Activated CD4-positive, CD25-positive, alpha-beta regulatory T cell (primary cell): Measurements from ENCODE around the gene CAPSL.
"Not testable (repeated sequence)": the region's sequence is repeated elsewhere in the genome, so short reads cannot be mapped to it uniquely, and the experiment has no call there.

Experiments used
- DNase-seq, 4 experiments: peaks; one replicate each; lab custom pipeline; 2025; lab: John Stamatoyannopoulos, UW

CAPSL gene

DNA sequence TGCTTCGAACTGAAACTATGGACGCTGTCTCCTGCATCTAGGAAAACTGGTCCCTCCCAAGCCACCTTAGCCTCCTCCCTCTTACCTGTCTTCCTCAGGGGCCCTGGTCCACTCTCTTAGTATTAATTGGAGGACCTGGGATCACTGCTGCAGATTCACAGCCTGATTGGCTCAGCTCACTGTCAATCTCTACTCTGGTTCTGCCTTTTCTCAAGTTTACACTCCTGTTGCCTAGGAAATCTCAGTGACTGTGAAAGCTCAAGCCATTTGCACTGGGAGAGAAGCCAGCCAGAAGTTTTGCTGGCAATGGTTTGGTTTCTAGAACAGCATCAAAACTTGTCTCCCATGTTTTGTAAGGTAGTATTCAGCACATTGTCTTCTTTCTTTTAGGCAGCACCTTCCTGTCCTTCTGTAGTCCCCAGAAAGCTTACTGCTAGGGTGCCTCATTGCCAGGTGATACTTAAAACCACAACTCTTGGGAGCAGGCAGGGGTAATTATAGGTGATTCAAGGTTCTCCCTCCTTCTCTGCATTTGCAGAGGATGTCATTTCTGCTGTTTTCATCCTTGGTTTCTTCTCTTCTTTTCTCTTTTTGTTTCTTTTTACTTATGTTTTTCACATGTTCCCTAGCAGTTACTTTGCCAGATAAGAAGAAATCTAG is at the start of gene CAPSL:
Gene CAPSL, minus strand, starts transcription at position 55 of the 660 bp plus-strand sequence. CDS start 17,502 bp downstream, outside the sequence.
- no peak for DNase-seq

DNA sequence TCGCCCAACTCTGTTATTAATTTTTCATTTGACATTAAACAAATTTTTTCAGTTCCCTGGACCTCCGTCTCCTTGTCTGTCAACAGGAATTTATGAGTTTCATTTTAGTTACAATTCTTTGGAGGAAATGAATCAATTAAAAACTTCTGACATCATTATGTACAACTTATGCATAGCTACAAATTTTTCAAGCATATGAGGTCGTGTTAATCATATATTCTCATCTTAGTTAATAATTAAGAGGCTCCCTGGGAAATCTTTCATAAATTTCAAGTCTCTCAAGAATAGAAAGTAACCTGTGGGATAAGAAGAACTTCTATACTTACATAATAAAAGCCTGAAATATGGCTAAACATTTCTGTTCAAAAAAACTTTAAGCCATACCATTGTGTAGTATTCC is 49.4 kb upstream of the CAPSL start:
- DNase-seq, result no peak

DNA sequence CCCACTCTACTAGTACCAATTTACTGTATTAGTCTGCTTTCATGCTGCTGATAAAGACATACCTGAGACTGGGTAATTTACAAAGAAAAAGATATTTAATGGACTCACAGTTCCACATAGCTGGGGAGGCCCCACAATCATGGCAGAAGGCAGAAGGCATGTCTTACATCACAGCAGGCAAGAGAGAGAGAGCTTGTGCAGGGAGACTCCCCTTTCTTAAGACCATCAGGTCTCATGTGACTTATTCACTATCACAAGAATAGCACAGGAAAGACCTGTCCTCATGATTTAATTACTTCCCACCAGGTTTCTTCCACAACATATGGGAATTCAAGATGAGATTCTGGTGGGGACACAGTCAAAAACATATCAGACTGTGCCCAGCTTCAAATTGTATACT is 41.3 kb upstream of the CAPSL start:
- no peak for DNase-seq

DNA sequence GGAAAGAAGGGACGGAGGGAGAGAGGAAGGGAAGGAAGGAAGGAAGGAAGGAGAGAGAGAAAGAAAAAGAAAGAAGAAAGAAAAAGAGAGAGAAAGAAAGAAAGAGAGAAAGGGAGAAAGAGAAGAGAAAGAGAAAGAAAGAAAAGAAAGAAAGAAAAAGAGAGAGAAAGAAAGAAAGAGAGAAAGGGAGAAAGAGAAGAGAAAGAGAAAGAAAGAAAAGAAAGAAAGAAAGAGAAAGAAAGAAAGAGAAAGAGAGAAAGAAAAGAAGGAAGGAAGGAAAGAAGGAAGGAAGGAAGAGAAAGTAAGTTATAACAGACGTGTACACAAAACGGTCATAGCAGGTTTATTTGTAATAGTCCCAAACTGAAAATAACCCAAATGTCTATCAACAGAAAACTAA is 38.4 kb upstream of the CAPSL start:
- not testable (repeated sequence) for DNase-seq

DNA sequence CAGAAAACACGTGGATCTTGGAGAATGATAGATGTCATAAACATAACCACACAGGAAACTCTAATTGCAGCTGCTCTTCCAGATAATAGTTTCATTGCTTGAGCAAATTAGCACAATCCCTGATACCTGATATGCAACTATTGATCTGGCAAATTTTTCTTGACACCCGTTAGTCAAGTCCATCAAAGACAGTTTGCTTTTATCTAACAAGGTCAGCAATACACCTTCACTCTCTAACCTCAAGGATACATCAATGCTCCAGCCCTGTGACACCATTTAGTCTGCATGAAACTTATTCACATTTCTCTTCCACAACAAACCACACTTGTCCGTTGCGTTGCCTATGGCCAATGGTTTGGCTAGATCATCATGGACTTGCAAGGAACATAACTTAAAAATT is 36.1 kb upstream of the CAPSL start:
- no peak for DNase-seq

DNA sequence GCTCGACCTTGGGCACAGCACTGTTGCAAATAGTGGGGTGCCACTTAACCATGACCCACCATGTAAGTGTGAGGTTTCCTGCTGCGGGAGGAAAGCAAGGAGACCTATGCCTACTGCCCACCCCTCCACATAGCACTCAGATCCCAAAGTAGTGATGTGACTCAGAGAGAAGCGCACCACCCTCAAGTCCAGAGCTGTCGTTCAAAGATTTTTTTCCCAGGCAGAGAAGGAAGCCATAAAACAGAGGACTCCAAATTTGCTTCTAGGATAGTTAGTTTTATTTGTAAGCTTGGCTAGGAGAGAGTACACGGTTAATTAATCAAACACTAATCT is 33.4 kb upstream of the CAPSL start:
- no peak for DNase-seq

DNA sequence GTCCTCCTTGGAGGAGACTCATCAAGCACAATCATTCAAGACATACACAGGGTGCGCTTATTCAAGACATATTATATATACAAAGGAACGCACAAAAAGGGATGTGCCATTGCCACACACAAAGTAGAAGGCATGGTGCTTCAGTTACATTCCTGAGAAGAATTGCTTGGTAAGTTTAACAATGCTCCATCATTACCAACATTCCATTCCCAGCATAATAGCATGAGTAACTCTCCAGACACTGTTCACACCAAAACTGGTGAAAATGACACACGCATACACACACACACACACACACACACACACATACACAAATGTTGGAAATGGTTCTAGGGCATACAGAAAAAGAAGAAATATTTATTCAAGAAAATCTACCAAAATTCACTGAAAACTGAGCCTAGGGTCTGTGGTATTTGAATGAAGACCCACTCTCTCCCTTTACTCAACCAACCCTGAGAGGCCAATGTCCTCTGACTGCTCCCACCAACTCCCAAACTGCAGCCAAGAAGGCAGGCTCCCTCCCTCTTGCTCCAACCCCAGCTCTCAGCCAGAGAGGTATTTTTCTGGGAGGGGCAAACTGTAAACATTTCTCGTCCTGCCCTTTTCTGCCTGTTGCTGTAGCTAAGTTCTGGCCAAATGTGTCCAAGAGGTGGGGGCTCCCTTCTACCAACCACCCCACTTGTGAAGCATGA is 32.9 kb upstream of the CAPSL start:
- DNase-seq, result no peak

DNA sequence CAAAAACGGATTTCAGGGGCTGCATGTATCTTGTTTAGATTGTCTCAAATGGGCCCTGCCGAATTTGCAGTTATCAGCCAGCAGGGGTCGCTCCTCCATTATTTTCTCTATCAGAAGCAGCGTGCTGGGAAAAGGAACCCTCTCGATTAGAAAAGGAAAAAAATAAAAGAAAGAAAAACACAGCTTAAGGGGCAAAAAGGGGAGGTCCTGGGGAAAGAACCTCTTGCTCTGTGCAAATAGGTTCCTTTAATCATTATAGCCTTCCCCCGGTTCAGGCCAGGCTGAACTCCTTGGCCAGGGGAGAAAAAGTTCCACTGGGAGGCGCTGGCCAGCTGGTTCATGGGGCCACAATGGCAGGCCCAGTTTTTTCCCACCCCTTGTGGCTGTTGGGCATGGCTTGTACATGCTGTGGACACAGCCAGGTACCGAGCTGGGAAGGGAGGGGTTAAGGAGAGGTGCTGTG is 25.0 kb upstream of the CAPSL start:
- no peak for DNase-seq

DNA sequence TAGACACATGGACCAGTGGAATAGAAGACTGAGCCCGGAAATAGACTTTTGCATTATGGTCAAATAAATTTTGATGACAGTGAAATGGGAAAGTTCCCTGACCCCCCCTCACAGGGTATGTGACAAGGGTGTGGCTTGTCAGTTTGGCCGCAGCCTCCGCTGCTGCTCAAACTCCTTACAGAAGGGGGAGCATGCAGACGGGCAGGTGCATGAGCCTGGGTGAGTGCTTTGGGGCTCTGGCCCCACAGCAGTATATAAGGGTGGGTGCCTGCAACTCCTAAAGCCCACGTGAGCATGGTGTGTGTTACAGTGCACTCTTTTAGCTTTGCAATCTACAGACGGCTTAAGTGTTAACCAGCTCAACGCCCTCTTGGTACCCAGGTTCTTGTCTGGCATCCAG is 21.9 kb upstream of the CAPSL start:
- DNase-seq, result no peak

DNA sequence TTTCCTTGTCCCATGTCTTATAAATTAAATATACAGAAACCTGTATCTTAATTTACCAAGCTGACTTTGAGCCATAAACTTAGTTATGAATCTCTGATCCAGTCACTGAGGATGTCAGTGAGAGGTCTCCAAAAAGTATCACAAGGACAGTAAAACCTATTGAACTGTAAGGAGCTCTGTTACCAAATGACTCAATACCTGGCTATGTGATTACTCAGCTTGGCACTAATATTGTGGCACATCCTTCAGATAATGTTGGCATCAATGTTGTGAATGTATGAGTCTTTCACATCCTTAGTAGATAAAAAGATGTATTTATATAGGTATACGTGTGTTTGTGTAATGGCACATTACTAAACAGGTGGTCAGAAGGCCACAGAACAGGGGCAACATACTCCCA is 18.0 kb upstream of the CAPSL start:
- DNase-seq, result no peak

DNA sequence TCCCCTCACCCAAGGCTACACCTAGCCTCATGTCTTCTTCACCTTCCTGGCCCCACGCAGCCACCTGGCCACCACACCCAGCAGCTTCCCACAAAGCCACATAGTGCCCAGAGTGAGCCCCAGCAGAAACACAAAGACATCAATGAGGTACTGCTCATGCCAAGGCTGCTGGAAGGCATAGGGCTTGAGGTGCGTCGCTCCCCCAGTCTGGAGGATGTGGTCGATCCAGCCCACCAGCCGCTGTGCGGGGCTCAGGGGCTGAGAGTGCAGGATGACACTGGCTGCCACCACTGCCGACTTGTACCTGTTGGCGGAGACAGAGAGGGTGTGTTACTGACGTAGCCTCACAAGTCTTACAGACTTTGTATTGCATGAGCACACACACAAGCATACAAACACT is 15.8 kb upstream of the CAPSL start:
- no peak for DNase-seq

DNA sequence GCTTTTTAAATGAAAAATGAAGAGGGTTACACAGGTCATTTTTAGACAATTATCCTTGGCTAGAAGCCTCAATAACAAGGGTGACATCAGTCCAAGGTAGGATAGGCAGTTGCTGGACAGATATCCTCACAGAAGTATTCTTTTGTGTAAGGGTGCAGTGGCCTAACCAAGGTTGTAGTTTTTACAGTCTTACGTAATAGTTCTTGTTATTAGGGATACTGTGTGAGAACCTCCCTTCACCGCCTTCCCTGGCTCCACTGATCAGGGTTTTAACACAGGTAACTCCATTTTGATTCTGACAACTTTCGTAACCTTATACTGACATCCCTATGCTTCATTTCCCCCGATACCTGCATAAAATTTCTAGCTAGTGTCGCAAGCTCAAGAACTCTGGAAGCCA is 8.7 kb upstream of the CAPSL start:
- no peak for DNase-seq

DNA sequence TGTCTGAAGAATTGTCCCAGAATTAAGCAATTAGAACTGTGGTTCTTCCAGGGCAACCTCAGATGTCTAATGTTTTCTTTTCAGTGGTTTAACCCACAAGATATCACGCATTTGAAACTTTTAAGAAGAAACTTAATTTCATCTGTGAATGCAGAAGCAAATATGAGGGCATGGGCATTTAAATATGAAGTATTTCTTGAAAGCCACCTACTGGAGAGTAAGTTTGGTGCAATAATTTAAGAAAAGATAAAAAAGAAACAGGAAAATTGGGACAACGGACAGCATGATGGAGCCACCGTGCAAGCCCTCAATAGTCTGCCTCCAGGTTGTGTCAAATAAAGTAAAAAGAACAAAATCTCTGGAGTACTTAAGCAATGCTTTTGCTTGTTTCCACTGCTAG is 1.2 kb upstream of the CAPSL start:
- DNase-seq, result no peak

DNA sequence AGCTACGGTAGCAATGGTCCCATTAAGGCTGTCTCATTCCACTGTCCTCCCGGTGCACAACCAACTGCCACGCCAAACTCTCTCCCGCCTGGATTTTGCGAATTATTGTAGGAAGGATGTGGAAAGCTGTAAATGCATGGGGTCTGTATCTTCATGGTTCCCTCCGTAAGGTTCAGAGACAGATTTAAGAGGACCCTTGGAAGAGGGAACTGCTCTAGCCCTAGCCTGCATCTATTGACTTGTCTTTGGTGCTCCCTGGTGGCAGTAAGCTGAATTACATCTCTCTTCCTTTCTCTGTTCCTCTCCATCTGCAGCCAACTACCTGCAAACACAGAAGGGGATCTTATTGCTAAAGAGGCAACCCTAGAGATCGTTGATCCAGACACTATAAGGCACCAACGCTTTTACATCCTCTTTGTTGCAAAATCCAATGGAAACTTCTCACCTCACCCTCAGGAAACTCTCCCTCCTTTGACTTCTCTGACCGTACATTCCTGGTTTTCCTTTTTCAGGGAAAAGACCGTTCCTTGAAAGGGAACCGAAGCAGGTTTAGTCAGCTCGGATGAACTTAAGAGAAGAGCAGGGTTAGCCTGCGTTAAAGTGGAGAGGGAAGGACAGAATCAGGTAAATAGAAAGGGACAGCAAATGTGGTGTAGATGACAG is 11.9 kb downstream of the CAPSL start:
- DNase-seq, result peak; percentile 29 to 41 (median 32)

DNA sequence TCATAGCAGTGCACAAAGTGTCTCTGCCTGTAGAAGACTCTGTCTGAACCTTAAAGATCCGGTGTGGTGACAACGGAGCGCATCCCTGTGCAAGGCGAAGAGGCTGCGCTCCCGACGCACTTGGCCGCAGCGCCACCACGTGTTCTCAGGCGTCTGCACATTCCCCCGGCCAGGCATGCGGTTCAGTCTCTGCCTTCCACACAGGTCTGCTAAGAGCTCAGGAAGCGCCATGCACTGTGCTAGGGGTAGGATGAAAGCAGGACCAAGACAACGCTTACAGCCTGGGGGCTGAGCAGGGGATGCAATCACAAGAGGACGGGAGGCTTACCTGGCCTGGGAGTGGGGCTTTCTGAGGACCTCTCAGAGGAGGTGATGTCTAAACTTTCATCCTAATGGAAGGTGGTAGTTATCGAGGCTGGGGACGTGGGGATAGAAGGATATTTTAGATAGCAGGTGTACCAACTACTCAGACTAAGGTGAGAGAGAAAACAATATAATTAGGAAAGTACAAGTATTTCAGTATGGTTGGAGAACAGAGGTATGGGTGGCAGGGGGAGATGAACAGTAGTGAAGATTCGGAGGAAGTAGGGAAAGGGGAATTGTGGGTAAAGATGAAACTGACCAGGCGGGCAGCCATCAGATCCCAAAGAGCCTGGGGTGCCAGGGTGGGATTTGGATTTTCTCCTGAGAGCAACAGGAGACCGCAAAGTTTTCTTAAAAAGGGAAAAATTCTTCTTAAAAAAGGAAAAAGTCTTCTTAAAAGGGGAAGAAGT is 13.3 kb downstream of the CAPSL start:
- peak; percentile 56 to 69 (median 65) for DNase-seq

DNA sequence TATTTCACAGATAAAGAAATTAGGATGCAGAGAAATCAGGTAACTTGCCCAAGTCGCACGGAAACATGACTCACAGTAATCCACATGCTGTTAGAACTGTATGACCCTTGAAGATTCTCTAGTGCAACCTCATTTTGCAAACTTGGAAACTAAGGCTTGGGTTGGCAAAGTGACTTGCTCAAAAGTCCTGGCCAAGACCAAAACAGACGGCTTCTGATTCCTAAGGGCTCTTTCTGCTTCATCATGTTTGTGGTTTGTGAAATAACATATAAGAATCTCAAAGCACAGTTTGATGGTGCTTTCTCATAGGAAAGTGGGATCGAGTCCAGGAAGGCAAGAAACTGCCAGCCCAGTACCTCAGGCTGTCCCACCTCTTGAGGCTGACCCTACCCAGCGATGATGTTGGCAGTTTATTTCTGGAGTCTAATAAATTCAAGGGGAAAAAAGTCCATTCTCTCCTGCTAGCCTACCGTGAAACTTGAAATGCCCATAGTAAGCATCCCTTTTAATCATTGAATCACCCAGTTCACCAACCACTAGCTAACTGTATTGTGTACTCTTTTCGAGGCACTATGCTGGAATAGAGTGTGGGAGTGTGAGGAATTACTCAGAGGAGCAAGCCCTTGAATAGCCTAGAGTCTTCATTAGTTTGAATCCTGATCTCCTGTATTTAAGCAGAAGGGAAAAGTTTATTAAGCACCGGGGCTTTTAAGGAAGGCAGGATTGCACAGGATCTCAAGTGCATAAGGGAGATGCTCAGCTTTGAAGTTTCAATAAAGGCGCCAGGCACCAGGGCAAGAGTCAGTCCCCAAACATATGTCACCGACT is 14.1 kb downstream of the CAPSL start:
- no peak for DNase-seq

DNA sequence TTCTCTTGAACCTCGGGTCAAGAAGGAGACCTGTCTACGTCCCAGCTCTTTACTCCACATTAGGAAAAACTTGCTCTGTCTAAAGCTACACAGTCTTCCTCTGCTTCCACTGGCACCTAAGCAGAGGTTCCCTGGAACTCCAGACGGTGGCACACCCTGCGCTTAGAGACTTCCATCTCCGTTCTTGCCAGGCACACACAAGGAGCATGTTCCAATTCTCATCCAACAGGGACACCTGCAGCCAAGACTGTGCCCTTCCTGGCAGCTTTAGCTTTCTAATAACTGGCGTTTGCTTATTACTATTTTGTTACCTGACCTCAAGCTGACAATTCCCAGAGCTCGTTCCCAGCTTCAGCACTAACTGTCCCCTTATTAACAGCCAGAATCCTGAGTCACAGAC is 16.0 kb downstream of the CAPSL start:
- no peak for DNase-seq

DNA sequence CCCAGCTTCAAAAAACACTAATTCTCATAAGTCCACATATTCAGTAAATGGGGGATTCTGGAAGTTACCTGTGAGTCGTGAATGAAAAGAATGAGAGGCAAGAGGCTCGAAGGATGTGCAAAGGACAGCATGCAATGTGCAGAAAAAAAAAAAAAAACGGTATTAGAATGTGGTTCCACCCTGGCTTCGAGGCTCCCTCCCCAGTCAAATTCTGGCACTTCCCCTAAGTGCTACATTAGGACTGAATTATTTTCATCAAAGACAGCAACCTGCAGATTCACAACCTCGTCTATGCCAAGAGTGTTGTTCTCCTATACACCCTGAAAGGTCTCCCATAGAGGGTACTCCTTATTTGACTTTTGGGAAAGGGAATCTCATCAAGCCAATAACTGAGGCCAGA is 16.5 kb downstream of the CAPSL start:
- DNase-seq, result no peak

DNA sequence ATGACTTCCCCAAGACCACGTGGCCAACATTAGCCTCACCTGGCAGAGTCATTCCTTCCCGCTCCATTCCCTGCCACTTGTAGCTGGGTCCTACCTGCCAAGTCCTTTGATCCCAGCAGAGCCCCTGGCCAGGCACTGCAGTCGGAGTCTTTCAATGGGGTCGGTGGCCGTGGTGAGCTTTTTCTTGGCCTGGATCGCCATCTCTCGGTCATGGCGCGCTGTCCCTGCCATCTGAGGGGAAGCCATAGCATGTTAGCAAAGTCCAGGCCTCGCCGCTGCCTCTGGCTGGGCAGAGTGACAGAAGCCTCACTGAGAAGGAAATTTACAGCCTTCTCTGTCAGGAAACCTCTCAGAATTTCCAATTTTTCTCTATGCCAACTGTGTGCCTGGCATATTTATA is 17.5 kb downstream of the CAPSL start:
- DNase-seq, result no peak

DNA sequence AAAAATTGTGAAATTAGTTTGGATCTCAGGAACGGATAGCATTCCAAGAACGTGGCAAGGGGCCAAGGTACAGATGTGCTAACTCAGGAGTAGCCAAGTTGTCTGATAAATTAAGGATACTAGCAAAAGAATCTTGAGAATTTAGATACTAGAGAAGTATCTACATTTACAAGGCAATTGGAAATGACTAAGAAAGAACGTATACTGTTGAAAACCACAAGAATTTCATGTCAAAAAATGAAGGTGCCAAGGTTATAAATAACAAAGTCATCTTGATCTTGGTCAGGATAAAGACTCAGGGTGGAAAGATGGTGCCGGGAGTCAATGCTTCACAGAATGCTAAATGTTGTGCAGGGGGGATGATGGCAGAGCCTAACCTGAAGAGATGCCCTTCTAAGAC is 19.2 kb downstream of the CAPSL start:
- DNase-seq, result no peak

DNA sequence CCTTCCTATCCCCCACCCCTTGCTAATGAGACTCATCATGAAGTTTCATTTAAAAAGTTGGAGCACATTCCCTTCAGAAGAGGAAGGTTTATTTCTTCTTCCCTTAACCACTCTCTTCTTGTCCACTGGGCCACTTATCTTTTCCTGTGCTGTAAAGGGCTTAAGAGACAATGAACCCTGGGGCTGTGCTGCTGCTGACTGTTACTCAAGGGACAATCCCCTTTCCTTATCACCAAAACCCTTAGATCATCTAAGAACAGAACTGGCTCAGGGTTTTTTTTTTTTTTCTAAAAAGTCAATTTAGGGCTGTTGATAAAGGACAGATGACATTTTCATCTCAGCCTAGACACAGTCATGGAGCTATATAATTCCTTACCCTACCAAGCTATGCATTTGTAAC is 29.6 kb downstream of the CAPSL start:
- no peak for DNase-seq

DNA sequence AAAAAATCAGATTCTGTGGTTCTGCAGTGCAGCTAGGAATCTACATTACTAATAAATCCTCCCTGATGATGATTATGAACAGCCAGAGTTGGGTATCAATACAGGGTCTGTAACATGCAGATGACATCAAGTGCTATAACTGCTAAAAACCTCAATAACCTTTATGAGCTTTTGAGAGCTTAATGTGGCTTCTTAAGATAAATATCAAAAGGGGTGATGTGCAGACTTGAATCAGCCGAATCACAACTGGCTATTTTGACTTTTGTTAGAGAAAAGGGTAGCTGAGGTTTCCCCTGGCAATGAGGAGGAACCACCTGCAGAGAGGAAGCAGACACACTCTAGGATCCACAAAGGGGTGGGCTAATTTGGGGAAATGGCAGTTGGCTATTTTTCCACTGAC is 30.2 kb downstream of the CAPSL start:
- no peak for DNase-seq
